Kidney (tissue), 14 donors: ENCODE data around the gene LRFN3. TPM values are rescaled to one million over a fixed set of nuclear protein-coding genes. Genes with fewer than 3 reads are reported as not detected.

Experiments used
- DNase-seq, 5 donors: peaks; one replicate each; pipeline ENCODE4 v3.0.0-alpha.2; 2013 to 2020
- FAIRE-seq: peaks from 2 replicates; lab custom pipeline; 2012; peaks lifted over from hg19 to GRCh38; lab: Jason Lieb, UNC
- H3K27ac ChIP-seq, 2 donors: one replicate each; pipeline ENCODE4 v1.7.0; 2013; ENCODE audit warnings: low read depth in 2 of 2, low read length in 2 of 2, inconsistent platforms in 1 of 2
- H3K27me3 ChIP-seq: one replicate; pipeline ENCODE4 v1.7.1; 2013; ENCODE audit warnings: low read length, inconsistent platforms; ENCODE audit not compliant: control insufficient read depth, insufficient read depth
- H3K36me3 ChIP-seq, 3 donors: one replicate each; pipeline versions ENCODE4 v1.7.0 to v1.7.1; 2013; ENCODE audit warnings: low read length in 3 of 3, control low read depth in 1 of 3, inconsistent platforms in 1 of 3; ENCODE audit not compliant: insufficient read depth in 3 of 3, control insufficient read depth in 2 of 3
- H3K4me1 ChIP-seq, 3 donors: one replicate each; pipeline versions ENCODE4 v1.7.0 to v1.7.1; 2013; ENCODE audit warnings: low read length in 3 of 3, inconsistent platforms in 1 of 3, low read depth in 1 of 3; ENCODE audit not compliant: control insufficient read depth in 2 of 3, insufficient read depth in 2 of 3
- H3K4me3 ChIP-seq, 3 donors: one replicate each; pipeline versions ENCODE4 v1.7.0 to v1.8.1; 2013; ENCODE audit warnings: low read length in 3 of 3, control low read depth in 1 of 3, inconsistent platforms in 1 of 3
- H3K9ac ChIP-seq, 3 donors: one replicate each; pipeline versions ENCODE4 v1.7.0 to v1.7.1; 2013; ENCODE audit warnings: low read length in 3 of 3, control low read depth in 1 of 3, inconsistent platforms in 1 of 3
- H3K9me3 ChIP-seq, 3 donors: one replicate each; pipeline versions ENCODE4 v1.7.0 to v1.7.1; 2013; ENCODE audit warnings: low read length in 3 of 3, control low read depth in 1 of 3, inconsistent platforms in 1 of 3; ENCODE audit not compliant: control insufficient read depth in 2 of 3, insufficient read depth in 1 of 3
- CTCF ChIP-seq: IDR thresholded peaks from 3 replicates; pipeline ENCODE4 v1.5.1; 2012; ENCODE audit warnings: mild to moderate bottlenecking, moderate library complexity, borderline replicate concordance; ENCODE audit not compliant: insufficient read depth; ENCODE audit errors: extremely low read depth
- intact Hi-C: fragments of 100-400 bp; cut with DNase I; formaldehyde crosslinking; loops from one replicate; pipeline ENCODE4 v1.11.1; 2022
- polyA plus RNA-seq: library from polyadenylated mRNA; stranded (reverse); fragments of 350-450 nt; fragmentation: Illumina TruSeq; extraction: RNeasy Lipid Tissue Mini Kit (QIAGEN cat#74804); gene quantifications from one replicate; pipeline ENCODE4 v1.2.3, GENCODE V29; 2014; ENCODE audit warnings: low read depth, low replicate concordance; ENCODE audit not compliant: insufficient read depth
- total RNA-seq: library from RNA; stranded (reverse); fragmentation: NEBNext Ultra II Directional; extraction: Animal tissue kit (Norgen Biotek cat#: 25700); gene quantifications from one replicate; pipeline ENCODE4 v1.2.1, GENCODE V29; 2021
- donor health status: control.
- donor health status: control.
- donor health status: control.
- donor health status: control.
- donor health status: control.
- donor health status: DM: yes; HTN: yes; CAD: no.
- donor health status: Normal renal cell carcinoma (clear cell type).

LRFN3 gene
- total and polyA plus RNA-seq, 2 donors from 2014 or later, result 8.2 to 9.4 TPM

- Histone ChIP-seq H3K36me3 (no peaks in the 10 kb centered on the region), H3K27ac (peak overlapping the region; percentile 43 to 69), H3K9ac (peak overlapping the region in 1 of 3 donors; percentile 77), H3K4me1 (peaks cover 0 to 7% (median 0%) of the 10 kb centered on the region in 3 donors), H3K4me3 (peak overlapping the region in 2 of 3 donors; percentile 62 to 78), H3K27me3 (no peaks in the 10 kb centered on the region), H3K9me3 (no peaks in the 10 kb centered on the region)
- no peak for FAIRE-seq
- DNase-seq, result peak in 1 of 5 donors; percentile 45
- no peak for TF ChIP-seq CTCF
- intact Hi-C loops, result no loop called here
Observed at GRCh38 chr19:35898499-35898809, 37.7 kb upstream of the LRFN3 start.

GRCh38 chr19:35899547-35900214 lies 36.5 kb upstream of the LRFN3 start:
- peak; percentile 77 to 95 (median 86) for DNase-seq
- Histone ChIP-seq H3K9me3 (no peaks in the 10 kb centered on the region), H3K4me1 (peaks cover 0 to 7% (median 0%) of the 10 kb centered on the region in 3 donors), H3K36me3 (no peaks in the 10 kb centered on the region), H3K4me3 (peak overlapping the region; percentile 62 to 78 (median 65)), H3K27ac (peak overlapping the region; percentile 84 to 86), H3K27me3 (no peaks in the 10 kb centered on the region), H3K9ac (peak overlapping the region; percentile 22 to 69 (median 24))
- intact Hi-C loops, result no loop called here
- no peak for TF ChIP-seq CTCF
- FAIRE-seq, result no peak

- no peaks in the 10 kb centered on the region for H3K27me3 ChIP-seq
- no peak overlapping the region for H3K4me3 ChIP-seq
- no peak overlapping the region for H3K9ac ChIP-seq
- no peaks in the 10 kb centered on the region for H3K36me3 ChIP-seq
- H3K9me3 ChIP-seq, result no peaks in the 10 kb centered on the region
- H3K4me1 ChIP-seq, result peaks cover 0 to 7% (median 0%) of the 10 kb centered on the region in 3 donors
- peak in 3 of 5 donors; percentile 34 to 67 (median 46) for DNase-seq
- TF ChIP-seq CTCF, result no peak
- peak overlapping the region; percentile 63 to 84 for H3K27ac ChIP-seq
- intact Hi-C loops, result no loop called here
- no peak for FAIRE-seq
Observed at GRCh38 chr19:35901055-35901644, 35.0 kb upstream of the LRFN3 start.
